GM15510 (cell line): ENCODE measurements around the gene EPG5.

Experiments used
- POLR2A ChIP-seq: IDR thresholded peaks from 3 replicates; pipeline ENCODE4 v1.6.1; 2011; ENCODE audit warnings: borderline replicate concordance; ENCODE audit not compliant: insufficient read length; ENCODE audit errors: extremely low read depth

EPG5 gene

DNA sequence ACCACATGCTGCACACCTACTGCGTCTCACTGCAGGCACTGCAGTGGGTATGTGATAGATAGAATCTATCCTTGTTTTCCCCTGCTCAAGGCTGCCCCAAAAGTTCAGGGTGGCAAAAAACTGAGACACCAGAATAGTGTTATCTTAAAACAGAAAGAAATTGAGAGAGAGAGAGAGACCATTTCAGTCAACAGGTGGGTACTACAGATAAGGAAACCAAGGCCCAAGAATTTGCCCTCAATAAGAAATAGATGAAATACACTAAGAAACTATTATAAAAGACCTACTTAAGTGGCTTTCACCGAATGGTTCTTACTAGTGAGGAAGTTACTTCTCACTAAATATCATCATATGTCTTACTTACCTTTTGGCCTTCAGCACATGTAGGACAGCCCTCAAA is 27.9 kb downstream of the EPG5 start:
- no peak for TF ChIP-seq POLR2A

DNA sequence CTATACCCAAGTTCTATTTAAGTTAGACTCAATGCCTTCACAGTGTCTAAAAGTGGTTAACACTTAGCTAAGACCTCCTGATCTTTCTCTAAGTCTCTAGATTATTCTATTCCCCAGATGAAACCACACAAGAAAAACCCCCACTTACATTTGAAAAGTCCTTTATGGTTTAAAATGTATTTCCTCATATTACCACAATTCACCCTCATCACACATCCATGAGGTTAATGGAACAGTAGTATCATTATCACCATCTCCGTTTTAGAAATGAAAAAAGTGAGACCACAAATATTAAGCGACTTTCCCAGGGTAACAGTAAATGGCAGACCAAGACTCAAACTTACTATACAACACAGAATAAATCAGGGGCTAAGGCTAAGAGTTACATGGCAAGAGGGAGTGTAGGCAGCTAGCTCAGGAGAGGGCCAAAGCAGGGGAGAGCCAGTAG is 28.6 kb downstream of the EPG5 start:
- no peak for TF ChIP-seq POLR2A

- TF ChIP-seq POLR2A: no peak
These were observed 31.4 kb downstream of the EPG5 start for GRCh38 chr18:45935591-45936335.

DNA sequence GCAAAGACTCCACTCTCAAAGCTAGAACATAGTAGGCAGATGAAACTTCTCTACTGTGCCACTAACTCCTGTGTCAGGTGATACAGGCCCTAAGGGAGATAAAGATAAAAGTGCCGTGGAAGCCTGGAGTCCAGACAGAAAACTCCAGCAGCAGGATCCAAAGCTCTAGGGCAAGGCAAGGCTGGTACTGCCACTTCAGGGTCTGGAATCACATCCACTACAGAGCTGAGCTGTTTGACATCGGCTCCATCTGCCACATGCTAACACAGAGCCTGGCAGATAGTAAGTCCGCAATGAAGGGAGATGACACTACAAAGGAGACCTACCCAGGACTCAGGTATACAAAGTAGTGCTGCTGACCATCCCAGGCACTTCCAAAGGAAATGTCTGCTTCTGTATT is 34.4 kb downstream of the EPG5 start:
- TF ChIP-seq POLR2A: no peak

- TF ChIP-seq POLR2A: no peak
These were observed 36.2 kb downstream of the EPG5 start for GRCh38 chr18:45930963-45931362.

GRCh38 chr18:45926691-45927090 is 40.4 kb downstream of the EPG5 start:
- no peak for TF ChIP-seq POLR2A

GRCh38 chr18:45926085-45926484 is 41.0 kb downstream of the EPG5 start:
- no peak for TF ChIP-seq POLR2A

GRCh38 chr18:45923138-45923537 is 44.0 kb downstream of the EPG5 start:
- TF ChIP-seq POLR2A: no peak

- no peak for TF ChIP-seq POLR2A
These were observed 46.8 kb downstream of the EPG5 start for GRCh38 chr18:45920367-45920766.

- TF ChIP-seq POLR2A: no peak
These were observed 50.8 kb downstream of the EPG5 start for GRCh38 chr18:45916302-45916701.

- no peak for TF ChIP-seq POLR2A
These were observed 53.9 kb downstream of the EPG5 start for GRCh38 chr18:45913276-45913675.

- no peak for TF ChIP-seq POLR2A
These were observed 56.6 kb downstream of the EPG5 start for GRCh38 chr18:45910405-45911023.

DNA sequence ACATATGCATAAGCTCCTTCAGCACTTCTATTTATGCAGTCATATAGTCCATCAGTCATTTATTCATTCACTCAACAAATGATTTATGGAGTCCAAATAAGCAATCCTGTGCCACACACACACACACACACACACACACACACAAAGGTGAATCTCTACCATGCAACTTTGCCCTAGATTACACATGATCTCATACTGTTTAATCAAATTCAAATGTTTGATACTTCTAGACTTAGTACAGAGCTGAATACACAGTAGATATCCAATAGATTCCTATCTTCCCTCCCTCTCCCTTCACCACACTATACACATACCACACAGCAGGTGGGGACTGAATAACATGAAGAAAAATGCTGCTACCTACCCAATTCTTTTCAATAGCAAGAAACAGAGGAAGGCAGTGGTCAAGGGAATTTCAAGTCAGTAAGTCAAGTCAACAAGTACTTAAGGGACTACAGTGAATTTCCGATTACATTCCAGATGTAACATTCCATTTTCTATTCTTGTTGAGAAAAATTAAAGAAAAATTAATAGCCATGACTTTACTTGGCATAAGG is 65.4 kb downstream of the EPG5 start:
- no peak for TF ChIP-seq POLR2A

- TF ChIP-seq POLR2A: no peak
These were observed 66.5 kb downstream of the EPG5 start for GRCh38 chr18:45900623-45901022.

DNA sequence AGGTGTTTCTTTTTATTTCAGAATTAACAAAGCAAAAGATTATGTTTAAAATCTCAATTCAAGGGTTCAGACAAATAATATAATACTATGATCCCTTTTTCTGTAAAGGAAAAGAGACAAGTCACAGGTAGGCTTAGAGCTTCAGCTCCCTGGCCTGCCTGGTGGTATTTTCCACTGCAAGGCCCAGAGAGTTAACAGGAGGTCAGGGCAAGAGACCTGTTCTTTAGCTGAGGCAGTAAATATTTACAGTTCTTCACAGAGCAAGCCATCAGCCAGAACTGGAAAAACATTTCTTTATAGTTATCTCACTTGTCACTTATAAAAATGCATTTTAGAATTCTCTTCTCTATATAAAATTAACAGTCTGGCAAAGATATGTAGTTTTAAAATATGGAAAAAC is 70.1 kb downstream of the EPG5 start:
- TF ChIP-seq POLR2A: no peak

DNA sequence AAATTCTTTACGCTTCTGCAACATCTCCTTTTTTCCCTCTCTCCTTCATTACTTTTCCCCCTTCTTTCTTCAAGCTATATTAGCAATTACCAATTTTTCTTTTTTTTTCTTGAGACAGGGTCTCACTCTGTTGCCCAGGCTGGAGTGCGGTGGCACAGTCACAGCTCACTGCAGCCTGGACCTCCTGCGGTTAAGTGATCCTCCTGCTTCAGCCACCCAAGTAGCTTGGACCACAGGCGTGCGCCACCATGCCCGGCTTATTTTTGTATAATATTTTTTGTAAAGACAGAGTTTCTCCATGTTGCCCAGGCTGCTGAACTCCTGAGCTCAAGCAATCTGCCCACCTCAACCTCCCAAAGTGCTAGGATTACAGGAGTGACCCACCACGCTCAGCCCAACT is 70.7 kb downstream of the EPG5 start:
- TF ChIP-seq POLR2A: no peak

GRCh38 chr18:45895339-45895738 is 71.8 kb downstream of the EPG5 start:
- no peak for TF ChIP-seq POLR2A

- no peak for TF ChIP-seq POLR2A
These were observed 72.3 kb downstream of the EPG5 start for GRCh38 chr18:45894818-45895217.
